Uterus (tissue), 4 donors: Measurements from ENCODE around the gene CDH22. TPM values are rescaled to one million over a fixed set of nuclear protein-coding genes. Genes with fewer than 3 reads are reported as not detected.

ENCODE experiments used
- DNase-seq, 2 donors: peaks; one replicate each; pipeline ENCODE4 v3.0.0-alpha.2; 2019 to 2020
- H3K27ac ChIP-seq, 2 donors: fragments of 200-600 bp; sonication (generic); 1 replicate in 1 of 2; 2 replicates in 1 of 2; pipeline ENCODE4 v1.5.1; 2016 to 2018
- H3K27me3 ChIP-seq, 2 donors: fragments of 200-600 bp; sonication (generic); one replicate each; pipeline ENCODE4 v1.5.1; 2018 to 2019; ENCODE audit warnings: control low read depth in 1 of 2
- H3K36me3 ChIP-seq, 2 donors: fragments of 200-600 bp; sonication (generic); one replicate each; pipeline ENCODE4 v1.5.1; 2019; ENCODE audit warnings: control low read depth in 1 of 2
- H3K4me1 ChIP-seq, 2 donors: fragments of 200-600 bp; sonication (generic); one replicate each; pipeline ENCODE4 v1.5.1; 2018 to 2019; ENCODE audit warnings: control low read depth in 1 of 2
- H3K4me3 ChIP-seq, 2 donors: fragments of 200-600 bp; sonication (generic); 1 replicate in 1 of 2; 2 replicates in 1 of 2; pipeline ENCODE4 v1.5.1; 2018 to 2019; ENCODE audit warnings: mild to moderate bottlenecking in 1 of 2
- H3K9me3 ChIP-seq, 2 donors: fragments of 200-600 bp; sonication (generic); one replicate each; pipeline ENCODE4 v1.5.1; 2019; ENCODE audit warnings: control low read depth in 1 of 2
- CTCF ChIP-seq, 4 experiments: fragments of 200-600 bp in 2 of 4; fragments of 450-650 bp in 2 of 4; sonication (generic) in 2 of 4; IDR thresholded peaks; one replicate each; pipeline ENCODE4 v1.5.1; 2016 to 2019; ENCODE audit warnings: antibody characterized with exemption in 4 of 4, mild to moderate bottlenecking in 2 of 4, moderate library complexity in 1 of 4
- POLR2A ChIP-seq, 2 donors: fragments of 450-650 bp; IDR thresholded peaks; one replicate each; pipeline ENCODE4 v1.6.1; 2016; ENCODE audit warnings: antibody characterized with exemption in 2 of 2, mild to moderate bottlenecking in 1 of 2, moderate library complexity in 1 of 2
- intact Hi-C: fragments of 100-400 bp; cut with DNase I; formaldehyde crosslinking; loops from one replicate; pipeline ENCODE4 v1.15.1; 2023; ENCODE audit warnings: low total_unique reads
- total RNA-seq, 4 donors: library from RNA; depleted of rRNA in 3 of 4; stranded (reverse); fragments of >200 nt in 3 of 4; gene quantifications; one replicate each; pipeline versions ENCODE4 v1.1.0 to v1.2.4, GENCODE V29; 2014 to 2023
- donor health status: DM: yes; HTN: yes; CAD: no.

The CDH22 gene
- total RNA-seq, 4 donors from 2014 or later = 0.48 to 0.49 TPM; not detected in 2

GRCh38 chr20:46230801-46231282 lies 77.5 kb downstream of the CDH22 start:
- no peaks in the 10 kb centered on the region for H3K4me1 ChIP-seq

GRCh38 chr20:46230106-46230491 lies 78.2 kb downstream of the CDH22 start:
- H3K4me3 ChIP-seq = no peak overlapping the region
- no peaks in the 10 kb centered on the region for H3K36me3 ChIP-seq
- intact Hi-C loops = no loop called here
- TF ChIP-seq CTCF (IDR thresholded peaks at IDR 0.05) = no peak
- TF ChIP-seq POLR2A (IDR thresholded peaks at IDR 0.05) = no peak
- no peak overlapping the region for H3K27ac ChIP-seq
- no peaks in the 10 kb centered on the region for H3K4me1 ChIP-seq
- DNase-seq = no peak
- H3K27me3 ChIP-seq = peaks cover 0 to 7% of the 10 kb centered on the region in 2 donors
- H3K9me3 ChIP-seq = no peaks in the 10 kb centered on the region

More at GRCh38 chr20:46230801-46231282, 77.5 kb downstream of the CDH22 start:
- Histone ChIP-seq H3K4me3 (no peak overlapping the region), H3K36me3 (no peaks in the 10 kb centered on the region), H3K27me3 (peaks cover 0 to 7% of the 10 kb centered on the region in 2 donors), H3K27ac (no peak overlapping the region), H3K9me3 (no peaks in the 10 kb centered on the region)
- no peak for DNase-seq
- intact Hi-C loops = no loop called here
- TF ChIP-seq CTCF (IDR thresholded peaks at IDR 0.05) (no peak), POLR2A (IDR thresholded peaks at IDR 0.05) (no peak)

GRCh38 chr20:46229478-46230105 lies 78.7 kb downstream of the CDH22 start:
- DNase-seq = no peak
- Histone ChIP-seq H3K4me3 (no peak overlapping the region), H3K27ac (no peak overlapping the region), H3K36me3 (no peaks in the 10 kb centered on the region), H3K27me3 (peaks cover 0 to 7% of the 10 kb centered on the region in 2 donors), H3K9me3 (no peaks in the 10 kb centered on the region), H3K4me1 (no peaks in the 10 kb centered on the region)
- no peak for TF ChIP-seq POLR2A (IDR thresholded peaks at IDR 0.05)
- intact Hi-C loops = no loop called here

- Histone ChIP-seq H3K27me3 (peaks cover 0 to 7% of the 10 kb centered on the region in 2 donors), H3K36me3 (no peaks in the 10 kb centered on the region), H3K9me3 (no peaks in the 10 kb centered on the region), H3K4me1 (no peaks in the 10 kb centered on the region), H3K27ac (no peak overlapping the region), H3K4me3 (no peak overlapping the region)
- intact Hi-C loops = no loop called here
- DNase-seq = no peak
- TF ChIP-seq POLR2A (IDR thresholded peaks at IDR 0.05) (no peak), CTCF (IDR thresholded peaks at IDR 0.05) (no peak)
These were observed 79.6 kb downstream of the CDH22 start for GRCh38 chr20:46228670-46229069.

DNA sequence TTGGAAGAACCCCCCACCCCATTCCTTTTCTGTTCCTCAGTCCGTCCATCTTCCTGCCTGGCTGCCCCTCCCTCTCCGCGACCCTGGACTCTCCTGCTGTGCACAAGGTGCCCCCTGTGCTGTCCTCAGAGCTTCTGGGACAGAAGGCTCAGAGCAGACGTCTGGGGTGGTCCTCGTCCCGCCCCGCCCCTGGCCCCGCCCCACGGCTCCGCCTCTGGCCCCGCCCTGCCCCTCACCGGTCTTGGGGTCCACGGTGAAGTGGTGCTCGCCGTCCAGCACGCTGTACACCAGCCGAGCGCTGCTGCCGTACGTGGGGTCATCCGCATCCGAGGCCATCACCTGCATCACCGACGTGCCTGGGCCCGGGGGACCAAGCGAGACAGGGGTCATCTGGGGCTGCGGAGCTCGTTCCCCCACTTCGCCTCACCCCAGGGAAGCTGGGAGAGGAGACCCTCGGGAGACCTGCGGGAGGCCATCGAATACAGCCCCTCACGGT lies 81.0 kb downstream of the CDH22 start:
- Histone ChIP-seq H3K4me1 (no peaks in the 10 kb centered on the region), H3K27ac (no peak overlapping the region), H3K4me3 (no peak overlapping the region), H3K36me3 (no peaks in the 10 kb centered on the region), H3K9me3 (no peaks in the 10 kb centered on the region), H3K27me3 (peaks cover 0 to 7% of the 10 kb centered on the region in 2 donors)
- DNase-seq = no peak
- intact Hi-C loops = no loop called here
- TF ChIP-seq POLR2A (IDR thresholded peaks at IDR 0.05) = no peak
- TF ChIP-seq CTCF (IDR thresholded peaks at IDR 0.05) = no peak
